Measurements from ENCODE around the gene SRPK2.

SRPK2 gene

GRCh38 chr7:105127179-105127578 is 261.5 kb downstream of the SRPK2 start:
- DNase-seq = no peak

- DNase-seq = no peak
Observed at GRCh38 chr7:105126436-105126975, 262.2 kb downstream of the SRPK2 start.

DNA sequence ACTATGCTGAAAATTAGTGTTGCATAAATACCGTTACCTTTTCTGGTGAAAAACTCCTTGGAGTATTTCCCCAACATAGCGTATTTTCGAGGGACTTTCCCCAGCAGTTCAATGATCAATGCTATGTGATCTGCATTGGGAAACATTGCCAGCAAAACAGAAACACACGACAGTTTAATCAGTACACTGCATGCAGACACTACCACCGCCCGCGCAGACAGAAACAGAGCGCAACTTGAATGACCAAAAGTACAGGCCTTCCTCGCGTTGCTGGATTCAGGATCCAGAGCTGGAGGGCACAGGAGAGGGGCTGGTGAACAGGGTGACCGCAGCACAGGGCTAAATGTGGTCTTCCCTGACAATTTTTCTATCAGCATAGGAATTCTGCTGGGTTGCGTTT is 263.0 kb downstream of the SRPK2 start:
- DNase-seq = no peak

DNA sequence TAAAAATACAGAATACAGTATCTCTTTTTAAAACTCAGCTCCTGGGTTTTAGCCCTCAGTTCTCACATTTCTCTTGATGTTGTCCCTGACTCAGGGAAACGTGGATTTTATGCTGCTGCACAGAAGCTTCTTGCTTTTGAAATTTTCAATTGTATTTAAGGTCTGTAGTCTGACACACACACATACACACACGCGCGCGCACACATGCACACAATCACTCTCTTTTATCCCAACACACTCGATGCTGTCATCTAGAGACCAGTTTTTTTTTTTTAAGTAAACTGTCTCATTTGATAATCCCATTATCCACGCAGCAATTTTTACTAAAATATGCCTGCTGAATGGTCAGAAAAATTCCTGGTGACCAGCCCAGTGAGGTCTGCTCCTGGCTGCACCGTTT is 266.1 kb downstream of the SRPK2 start:
- DNase-seq = no peak

GRCh38 chr7:105118612-105119600 is 269.8 kb downstream of the SRPK2 start:
- DNase-seq = no peak

GRCh38 chr7:105112440-105113418 is 276.0 kb downstream of the SRPK2 start:
- DNase-seq = no peak

- DNase-seq = no peak
Observed at GRCh38 chr7:105107458-105107857, 281.3 kb downstream of the SRPK2 start.

- DNase-seq = no peak
Observed at GRCh38 chr7:105106473-105106872, 282.2 kb downstream of the SRPK2 start.

GRCh38 chr7:105105579-105105978 is 283.1 kb downstream of the SRPK2 start:
- no peak for DNase-seq

DNA sequence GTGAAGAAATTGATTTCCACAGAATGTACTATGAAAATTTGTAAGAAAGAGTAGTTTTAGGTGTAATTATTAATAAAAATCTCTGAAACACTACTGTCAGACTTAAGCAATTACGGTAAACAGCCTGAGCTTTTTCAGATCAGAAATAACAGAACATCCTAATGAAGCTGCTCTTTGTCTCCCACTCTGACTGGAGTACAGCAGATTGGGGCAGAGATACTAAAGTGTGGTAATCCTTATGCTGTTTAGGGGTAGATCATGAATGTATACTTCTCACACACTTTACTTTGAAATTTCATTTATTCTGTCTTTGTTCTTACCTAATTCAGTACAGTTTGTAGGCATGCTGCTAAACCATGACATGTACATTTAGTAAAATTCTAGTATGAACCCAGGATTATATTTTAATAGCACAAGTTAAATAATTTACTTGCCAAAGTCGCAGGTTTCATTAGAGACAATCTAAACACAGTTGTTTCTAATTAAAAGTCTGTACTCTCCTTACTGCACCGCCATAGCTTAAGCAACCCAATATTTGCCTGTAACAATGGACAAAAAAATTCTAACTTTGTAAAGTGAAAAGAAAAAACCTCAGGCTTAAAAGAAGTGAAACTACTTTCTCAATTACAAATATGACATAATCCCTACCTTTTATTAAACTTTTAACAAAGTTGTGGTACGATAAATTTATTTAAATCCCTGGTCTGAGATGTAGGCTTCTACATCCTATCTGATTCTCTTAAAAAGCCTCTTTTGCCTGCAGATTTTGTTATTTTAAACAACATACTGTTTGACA is 286.0 kb downstream of the SRPK2 start:
- DNase-seq = peak; percentile 8

DNA sequence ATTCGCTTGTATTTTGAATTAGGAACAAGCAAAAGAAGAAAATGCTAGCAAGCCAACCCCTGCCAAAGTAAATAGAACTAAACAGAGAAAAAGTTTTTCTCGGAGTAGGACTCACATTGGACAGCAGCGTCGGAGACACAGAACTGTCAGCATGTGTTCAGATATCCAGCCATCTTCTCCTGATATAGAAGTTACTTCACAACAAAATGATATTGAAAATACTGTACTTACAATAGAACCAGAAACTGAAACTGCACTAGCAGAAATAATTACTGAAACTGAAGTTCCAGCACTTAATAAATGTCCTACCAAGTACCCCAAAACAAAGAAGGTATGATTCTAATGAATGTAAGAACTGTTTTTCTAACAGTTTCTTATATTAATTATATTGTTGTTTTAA is 286.9 kb downstream of the SRPK2 start:
- peak; percentile 38 for DNase-seq

DNA sequence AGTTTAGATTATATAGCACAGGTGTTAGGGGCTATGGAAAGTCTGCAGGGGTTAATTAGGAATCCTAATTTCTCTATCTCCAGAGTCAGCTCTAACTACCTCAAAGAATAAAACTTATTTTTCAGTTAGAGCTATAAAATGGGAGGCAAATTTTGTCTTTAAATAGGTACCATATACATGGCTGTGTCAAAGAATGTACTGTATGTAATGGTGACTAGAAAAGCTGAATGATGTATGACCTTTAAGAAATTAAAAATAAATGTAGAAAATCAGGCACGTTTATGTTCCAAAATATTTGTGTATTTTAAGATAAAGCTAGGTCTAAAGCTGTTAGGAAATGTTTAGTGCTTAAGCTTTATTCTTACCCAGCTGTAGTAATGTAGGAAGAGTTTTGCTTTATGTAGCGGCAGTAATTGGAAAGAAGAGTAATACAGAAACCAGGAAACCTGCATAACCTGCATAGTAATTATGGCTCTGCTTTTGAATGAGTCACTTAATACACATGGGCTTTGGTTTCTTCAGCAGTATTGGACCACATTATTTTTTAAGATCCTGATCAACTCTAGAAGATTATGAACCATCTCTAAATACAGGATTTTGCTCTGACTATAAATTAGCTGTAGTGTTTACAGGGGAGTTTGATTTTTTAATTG is 289.7 kb downstream of the SRPK2 start:
- DNase-seq = no peak

DNA sequence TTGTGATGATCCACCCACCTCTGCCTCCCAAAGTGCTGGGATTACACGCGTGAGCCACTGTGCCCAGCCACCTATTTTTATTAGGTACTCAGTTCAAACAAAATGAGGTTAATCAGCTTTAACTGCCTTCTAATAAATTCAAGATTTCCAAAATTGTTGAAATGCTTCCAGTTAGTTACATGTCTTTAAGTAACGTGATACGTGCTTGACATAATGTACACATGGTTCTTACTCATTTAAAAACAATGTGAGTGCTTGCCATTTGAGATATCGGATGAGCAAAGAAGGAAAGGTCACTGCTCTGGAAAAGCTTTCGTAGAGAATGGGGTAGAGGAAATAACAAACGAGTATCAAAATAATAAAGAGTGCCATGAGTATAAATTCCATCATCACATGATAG is 291.1 kb downstream of the SRPK2 start:
- DNase-seq = no peak

DNA sequence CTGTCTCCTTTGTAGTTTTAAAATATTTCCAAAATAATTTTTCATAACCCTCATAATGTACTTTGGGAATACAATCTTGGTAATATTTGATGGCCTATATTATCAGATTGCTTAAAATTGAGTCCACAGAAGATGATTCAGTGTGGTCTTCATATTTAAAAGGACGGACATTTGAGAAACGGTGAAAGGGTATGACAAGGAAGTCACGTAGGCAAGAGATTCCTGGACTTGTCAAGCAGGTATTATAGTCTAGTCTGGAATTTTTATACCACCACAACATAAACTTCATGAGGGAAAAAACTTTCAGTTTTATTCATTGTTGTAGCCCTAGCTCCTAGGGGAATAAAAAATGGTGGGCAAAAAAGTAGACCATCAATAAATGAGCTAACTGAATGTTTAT is 292.4 kb downstream of the SRPK2 start:
- DNase-seq = no peak

DNA sequence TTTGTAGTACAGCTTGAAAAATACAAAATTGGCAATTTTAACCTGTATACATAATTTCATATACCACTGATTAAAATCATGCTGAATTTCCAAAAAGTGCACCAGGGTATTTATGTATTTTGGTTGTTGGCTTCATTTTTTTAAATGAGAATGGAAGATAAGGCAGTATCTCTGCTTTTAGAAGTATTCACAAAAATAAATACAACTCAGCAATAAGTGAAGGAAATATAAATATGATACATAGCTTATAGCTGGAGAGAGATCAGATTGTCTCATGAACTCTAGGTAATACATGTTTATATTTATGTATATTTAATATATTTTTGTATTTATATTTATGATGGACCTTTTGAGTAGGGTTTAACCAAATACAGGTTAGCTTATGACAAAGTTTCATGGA is 293.8 kb downstream of the SRPK2 start:
- no peak for DNase-seq

DNA sequence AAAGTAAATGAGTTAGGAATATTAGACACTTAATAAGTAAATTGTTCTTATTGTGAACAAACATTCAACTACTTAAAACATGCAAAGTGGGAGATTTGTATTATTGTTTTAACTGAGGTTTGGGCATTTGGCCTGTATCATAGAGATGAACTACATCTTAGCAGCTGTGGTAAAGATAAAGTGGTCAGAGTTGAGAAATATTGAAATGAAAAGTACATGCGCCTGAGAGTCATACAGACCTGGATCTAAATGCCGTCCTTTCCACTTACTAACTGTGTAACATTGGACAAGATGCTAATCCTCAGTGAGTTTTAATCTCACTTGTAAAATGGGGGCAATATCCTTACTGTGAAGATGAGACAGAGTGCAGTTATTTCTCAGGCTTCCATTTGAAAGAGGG is 300.3 kb downstream of the SRPK2 start:
- no peak for DNase-seq

GRCh38 chr7:105087981-105088380 is 300.7 kb downstream of the SRPK2 start:
- no peak for DNase-seq

DNA sequence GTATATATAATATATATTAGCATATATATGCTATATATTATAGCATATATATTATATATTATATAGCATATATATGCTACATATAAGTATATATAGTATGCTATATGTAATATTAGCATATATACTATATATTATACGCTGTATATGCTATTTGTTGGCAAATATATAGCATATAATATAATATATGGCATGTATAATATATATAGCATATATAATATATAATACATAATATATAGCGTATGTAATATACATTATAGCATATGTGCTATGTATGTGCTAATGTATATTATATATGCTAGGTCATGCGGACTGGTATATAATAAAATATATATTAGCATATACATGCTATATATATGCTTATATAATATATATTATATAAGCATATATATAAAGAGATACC is 301.9 kb downstream of the SRPK2 start:
- DNase-seq = no peak

DNA sequence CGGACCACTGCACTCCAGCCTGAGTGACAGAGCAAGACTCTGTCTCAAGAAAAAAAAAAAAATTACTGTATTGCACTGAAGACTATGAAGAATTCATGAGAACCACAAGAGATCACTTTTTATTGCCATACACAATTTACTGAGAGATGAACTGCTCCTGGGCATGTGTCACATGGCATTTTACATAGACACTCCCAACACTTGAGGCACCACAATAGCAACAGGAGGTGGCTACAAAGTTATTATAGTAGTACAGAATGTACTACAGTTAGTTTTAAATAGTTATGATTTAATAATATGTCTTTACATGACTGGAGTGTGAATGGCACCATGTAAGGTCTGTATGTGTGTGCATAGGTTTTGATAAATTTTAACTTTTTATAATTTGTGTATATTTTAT is 304.1 kb downstream of the SRPK2 start:
- DNase-seq = no peak

DNA sequence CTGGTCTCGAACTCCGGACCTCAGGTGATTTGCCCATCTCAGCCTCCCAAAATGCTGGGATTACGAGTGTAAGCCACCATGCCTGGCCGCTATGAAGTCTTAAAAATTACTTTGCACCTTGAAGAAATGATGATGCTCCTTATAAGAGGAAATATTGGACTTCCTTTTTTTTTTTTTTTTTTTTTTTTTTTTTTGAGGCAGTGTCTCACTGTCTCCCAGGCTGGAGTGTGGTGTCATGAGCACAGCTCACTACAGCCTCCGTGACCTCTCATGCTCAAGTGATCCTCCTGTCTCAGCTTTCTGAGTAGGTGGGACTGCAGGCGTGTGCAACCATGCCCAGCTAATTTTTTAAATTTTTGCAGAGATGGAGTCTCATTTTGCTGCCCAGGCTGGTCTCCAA is 309.4 kb downstream of the SRPK2 start:
- DNase-seq = peak; percentile 54

DNA sequence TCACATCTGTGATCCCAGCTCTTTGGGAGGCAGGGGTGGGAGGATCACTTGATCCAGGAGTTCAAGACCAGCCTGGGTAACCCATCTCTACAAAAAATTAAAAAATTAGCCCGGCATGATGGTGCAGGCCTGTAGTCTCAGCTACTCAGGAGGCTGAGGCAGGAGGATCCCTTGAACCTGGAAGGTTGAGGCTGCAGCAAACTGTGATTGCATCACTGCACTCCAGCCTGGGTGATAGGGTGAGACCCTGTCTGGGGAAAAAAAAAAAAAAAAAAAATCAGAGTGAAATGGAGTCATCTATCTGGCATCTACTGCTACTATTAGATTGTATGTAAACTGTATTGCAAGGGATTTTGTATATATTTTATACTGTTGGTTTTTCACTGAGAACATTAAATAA is 315.6 kb downstream of the SRPK2 start:
- no peak for DNase-seq

DNA sequence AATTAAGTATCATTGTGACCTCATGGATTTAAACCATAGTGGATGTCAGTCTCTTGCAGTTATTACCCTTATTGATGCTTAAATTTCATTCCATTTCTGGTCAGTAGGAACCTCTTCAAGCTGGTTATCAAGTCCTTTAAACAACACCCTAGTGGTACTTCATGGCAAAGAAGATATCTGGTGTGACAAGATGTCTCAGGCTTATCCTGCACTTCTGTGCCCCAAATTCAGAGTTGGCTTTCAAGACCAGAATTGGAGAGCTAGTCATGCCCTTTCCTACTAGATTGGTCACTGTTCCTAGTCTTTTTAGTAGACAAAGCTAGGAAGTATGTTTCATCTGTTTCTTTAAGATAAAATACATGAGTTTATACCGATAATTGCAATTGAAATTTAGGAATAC is 319.8 kb downstream of the SRPK2 start:
- no peak for DNase-seq
